Measurements from ENCODE around the gene KCNH5. TPM values are rescaled to one million over a fixed set of nuclear protein-coding genes. Genes with fewer than 3 reads are reported as not detected.

Gene KCNH5
- total RNA-seq, 4 donors from 2014 or later = under 0.01 TPM; not detected in 3

DNA sequence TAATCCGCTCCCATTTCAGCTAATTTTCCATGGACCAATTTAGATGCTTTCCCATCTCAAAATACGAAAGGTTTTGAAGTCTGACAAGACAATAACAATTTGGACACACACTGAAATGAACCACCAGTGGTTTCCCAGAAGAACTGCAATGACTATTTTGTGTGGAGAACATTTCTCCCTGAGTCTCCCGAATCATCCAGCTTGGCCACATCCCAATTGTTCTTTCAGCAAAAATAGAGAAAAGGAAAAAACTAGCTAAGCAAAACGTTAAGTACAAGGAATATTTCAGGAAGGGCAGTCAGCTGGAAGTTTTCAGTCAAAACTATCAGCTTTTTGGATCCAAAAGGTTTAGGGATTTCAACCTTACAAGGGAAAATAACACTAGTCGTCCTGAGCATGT, 390.6 kb downstream of the KCNH5 start:
- Histone ChIP-seq H3K4me3 (no peak overlapping the region), H3K4me1 (no peaks in the 10 kb centered on the region), H3K36me3 (no peaks in the 10 kb centered on the region), H3K27me3 (no peaks in the 10 kb centered on the region), H3K9me3 (no peaks in the 10 kb centered on the region), H3K27ac (no peak overlapping the region)
- DNase-seq = no peak
- intact Hi-C loops (cut with DNase I; ENCODE audit: low total_unique reads) (no loop called here), in situ Hi-C loops (cut with MboI; ENCODE audit: low pct_ligation_motif_present in 1 of 4, low pct_unique_long_range_greater_than_20kb in 1 of 4, low sequenced_read_pairs in 3 of 4) (no loop called here)
- WGBS, 2 donors (ENCODE audit: low coverage in 1 of 2) = 45 to 53% methylated on average over 5 of the region's 5 CpGs
- TF ChIP-seq, protein P1, sequence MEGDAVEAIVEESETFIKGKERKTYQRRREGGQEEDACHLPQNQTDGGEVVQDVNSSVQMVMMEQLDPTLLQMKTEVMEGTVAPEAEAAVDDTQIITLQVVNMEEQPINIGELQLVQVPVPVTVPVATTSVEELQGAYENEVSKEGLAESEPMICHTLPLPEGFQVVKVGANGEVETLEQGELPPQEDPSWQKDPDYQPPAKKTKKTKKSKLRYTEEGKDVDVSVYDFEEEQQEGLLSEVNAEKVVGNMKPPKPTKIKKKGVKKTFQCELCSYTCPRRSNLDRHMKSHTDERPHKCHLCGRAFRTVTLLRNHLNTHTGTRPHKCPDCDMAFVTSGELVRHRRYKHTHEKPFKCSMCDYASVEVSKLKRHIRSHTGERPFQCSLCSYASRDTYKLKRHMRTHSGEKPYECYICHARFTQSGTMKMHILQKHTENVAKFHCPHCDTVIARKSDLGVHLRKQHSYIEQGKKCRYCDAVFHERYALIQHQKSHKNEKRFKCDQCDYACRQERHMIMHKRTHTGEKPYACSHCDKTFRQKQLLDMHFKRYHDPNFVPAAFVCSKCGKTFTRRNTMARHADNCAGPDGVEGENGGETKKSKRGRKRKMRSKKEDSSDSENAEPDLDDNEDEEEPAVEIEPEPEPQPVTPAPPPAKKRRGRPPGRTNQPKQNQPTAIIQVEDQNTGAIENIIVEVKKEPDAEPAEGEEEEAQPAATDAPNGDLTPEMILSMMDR (IDR thresholded peaks at IDR 0.05) = no peak
- TF ChIP-seq POLR2A (IDR thresholded peaks at IDR 0.05) (no peak), POLR2AphosphoS5 (IDR thresholded peaks at IDR 0.05) (no peak), EP300 (IDR thresholded peaks at IDR 0.05; ENCODE audit: low read depth) (no peak)

Other genes starting within 250 kb of the KCNH5 start
- 10 to 100 TPM in 2 of 4 donors, 1 to 10 TPM in 2; 2.9 to 23.7 (median 12.7) TPM for gene RHOJ, start 159.0 kb upstream of the KCNH5 start, total RNA-seq